Astrocyte of the spinal cord (primary cell): ENCODE results near the gene OR51T1.

Experiments
- DNase-seq: peaks from one replicate; pipeline ENCODE4 v3.0.0; 2011; ENCODE audit warnings: low read depth, low spot score
- H3K4me3 ChIP-seq: 2 replicates; pipeline ENCODE4 v1.5.1; 2011; ENCODE audit warnings: low read depth, mild to moderate bottlenecking, low read length, moderate library complexity
- in situ Hi-C: cut with HindIII; loops from 2 replicates; pipeline ENCODE4 v1.10.0; 2017; ENCODE audit warnings: low sequenced_read_pairs
- TF ChIP-seq, protein P1 (sequence below): IDR thresholded peaks from 2 replicates; pipeline ENCODE4 v1.5.1; 2012; ENCODE audit warnings: low read depth, mild to moderate bottlenecking, low read length, inconsistent platforms

OR51T1 gene

DNA sequence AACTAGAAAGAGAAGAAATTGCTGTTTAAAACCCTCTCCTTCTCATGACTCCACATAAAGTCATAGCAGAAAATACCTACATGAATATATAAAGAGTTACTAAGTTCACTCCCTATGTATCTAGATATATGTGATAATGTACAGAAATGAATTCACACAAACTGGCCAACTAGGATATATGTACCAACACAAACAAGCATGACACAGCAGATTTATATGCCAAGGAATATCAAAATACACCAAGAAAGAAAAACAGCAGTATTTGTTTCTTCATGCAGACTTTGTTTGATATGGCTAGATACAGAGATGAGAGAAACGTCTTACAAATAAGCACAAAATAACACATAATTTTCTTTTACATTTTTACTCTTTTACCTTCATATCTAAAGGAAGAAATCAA, 40.6 kb downstream of the OR51T1 start:
- in situ Hi-C loops: no loop called here
- no peak overlapping the region for H3K4me3 ChIP-seq
- no peak for DNase-seq
- TF ChIP-seq, protein P1, sequence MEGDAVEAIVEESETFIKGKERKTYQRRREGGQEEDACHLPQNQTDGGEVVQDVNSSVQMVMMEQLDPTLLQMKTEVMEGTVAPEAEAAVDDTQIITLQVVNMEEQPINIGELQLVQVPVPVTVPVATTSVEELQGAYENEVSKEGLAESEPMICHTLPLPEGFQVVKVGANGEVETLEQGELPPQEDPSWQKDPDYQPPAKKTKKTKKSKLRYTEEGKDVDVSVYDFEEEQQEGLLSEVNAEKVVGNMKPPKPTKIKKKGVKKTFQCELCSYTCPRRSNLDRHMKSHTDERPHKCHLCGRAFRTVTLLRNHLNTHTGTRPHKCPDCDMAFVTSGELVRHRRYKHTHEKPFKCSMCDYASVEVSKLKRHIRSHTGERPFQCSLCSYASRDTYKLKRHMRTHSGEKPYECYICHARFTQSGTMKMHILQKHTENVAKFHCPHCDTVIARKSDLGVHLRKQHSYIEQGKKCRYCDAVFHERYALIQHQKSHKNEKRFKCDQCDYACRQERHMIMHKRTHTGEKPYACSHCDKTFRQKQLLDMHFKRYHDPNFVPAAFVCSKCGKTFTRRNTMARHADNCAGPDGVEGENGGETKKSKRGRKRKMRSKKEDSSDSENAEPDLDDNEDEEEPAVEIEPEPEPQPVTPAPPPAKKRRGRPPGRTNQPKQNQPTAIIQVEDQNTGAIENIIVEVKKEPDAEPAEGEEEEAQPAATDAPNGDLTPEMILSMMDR: no peak

DNA sequence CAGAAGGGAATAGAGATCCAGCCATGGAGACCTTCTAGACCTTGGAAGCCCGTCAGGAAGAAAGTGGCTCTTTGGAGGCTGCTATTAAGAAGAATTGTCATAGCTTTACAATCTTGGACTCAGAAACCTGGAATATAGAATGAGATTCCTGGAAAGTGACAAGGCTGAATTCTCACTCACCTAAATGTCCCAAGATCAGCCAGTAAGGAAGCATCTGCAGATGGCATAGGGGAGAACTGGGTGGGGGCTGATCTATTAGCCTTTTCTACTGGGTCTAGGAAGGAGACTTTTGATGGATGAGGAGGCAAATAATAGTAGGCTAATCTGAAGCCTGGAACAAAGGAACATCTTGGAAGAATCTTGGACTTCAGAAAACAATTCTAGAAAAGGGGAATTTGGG, 42.5 kb downstream of the OR51T1 start, which contains the start of gene OR51G1:
Gene OR51G1 (minus strand): TSS at position 101 of the 400 bp plus-strand sequence. CDS start 0 bp downstream, at position 101.
- H3K4me3 ChIP-seq: no peak within 1 kb of the TSS
- in situ Hi-C loops: no loop called here
- TF ChIP-seq, protein P1: no peak
- no peak for DNase-seq

DNA sequence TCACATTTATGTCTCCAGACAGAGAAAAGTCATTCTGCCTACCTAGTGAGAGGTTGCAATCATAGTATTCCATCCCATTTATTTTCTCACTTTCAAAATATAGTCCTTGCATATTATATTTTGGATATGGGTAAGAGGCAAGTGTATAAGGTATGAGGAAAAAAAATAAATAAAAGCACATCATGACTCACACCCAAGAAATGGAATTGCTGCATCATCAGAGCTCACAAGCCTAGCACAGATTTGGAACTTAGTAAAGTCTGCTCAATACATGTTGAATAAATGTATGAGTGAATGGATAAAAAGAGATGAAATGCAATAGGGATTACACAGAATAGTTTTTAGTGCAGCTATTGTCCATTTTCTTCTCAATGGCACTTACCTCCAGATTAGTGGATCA, 44.9 kb downstream of the OR51T1 start:
- in situ Hi-C loops: no loop called here

More for the DNA sequence above, 44.9 kb downstream of the OR51T1 start:
- no peak overlapping the region for H3K4me3 ChIP-seq
- peak; percentile 11 for DNase-seq
- TF ChIP-seq, protein P1: no peak
